Thyroid gland (tissue), 4 donors: ENCODE measurements around the gene MT1E.
"Not testable (repeated sequence)": the region's sequence is repeated elsewhere in the genome, so short reads cannot be mapped to it uniquely, and the experiment has no call there.

Source experiments
- CTCF ChIP-seq, 6 experiments: fragments of 200-600 bp in 3 of 6; fragments of 450-650 bp in 3 of 6; sonication (generic) in 3 of 6; IDR thresholded peaks; one replicate each; pipeline ENCODE4 v1.5.1; 2016 to 2019; ENCODE audit warnings: antibody characterized with exemption in 6 of 6, mild to moderate bottlenecking in 2 of 6, inconsistent platforms in 1 of 6, moderate library complexity in 1 of 6
- POLR2A ChIP-seq, 2 donors: fragments of 450-650 bp; IDR thresholded peaks; one replicate each; pipeline ENCODE4 v1.6.1; 2017; ENCODE audit warnings: antibody characterized with exemption in 2 of 2, mild to moderate bottlenecking in 2 of 2, moderate library complexity in 1 of 2

- TF ChIP-seq CTCF, POLR2A (IDR thresholded peaks at IDR 0.05): not testable (repeated sequence)
Observed at GRCh38 chr16:56672171-56672570, 46.6 kb downstream of the MT1E start.
